Naive thymus-derived CD4-positive, alpha-beta T cell (primary cell): ENCODE data around the gene FBN3. TPM values are rescaled to one million over a fixed set of nuclear protein-coding genes. Genes with fewer than 3 reads are reported as not detected.

Source experiments
- ATAC-seq: fragments of 150-1000 bp; cut with Tn5 transposase; 2 replicates; pipeline ENCODE4 v1.10.0; 2021; ENCODE audit warnings: mild to moderate bottlenecking, moderate library complexity
- CTCF ChIA-PET: fragments of 350-600 bp; sonication (Branson Sonifier 250); formaldehyde crosslinking; loops from one replicate; lab custom pipeline; 2021; ENCODE audit warnings: antibody characterized with exemption; lab: Charles Lee
- POLR2A ChIA-PET: fragments of 350-600 bp; sonication (Branson Sonifier 250); formaldehyde crosslinking; loops from one replicate; lab custom pipeline; 2021; ENCODE audit warnings: antibody characterized with exemption, inconsistent platforms; lab: Charles Lee
- DNase-seq, 9 donors: peaks; one replicate each; pipeline versions ENCODE4 v3.0.0 to v3.0.0-alpha.2; 2020 to 2022; ENCODE audit warnings: mixed read lengths in 1 of 9
- H3K27ac ChIP-seq: one replicate; pipeline ENCODE4 v1.7.0; 2013; ENCODE audit warnings: mild to moderate bottlenecking, low read depth, low read length, moderate library complexity
- H3K27me3 ChIP-seq, 2 donors: one replicate each; pipeline ENCODE4 v1.7.0; 2013; ENCODE audit warnings: low read length in 2 of 2, mild to moderate bottlenecking in 2 of 2, moderate library complexity in 2 of 2; ENCODE audit not compliant: control insufficient read depth in 2 of 2, insufficient read depth in 2 of 2
- H3K36me3 ChIP-seq, 3 experiments: 1 replicate in 2 of 3; 2 replicates in 1 of 3; pipeline ENCODE4 v1.7.0; 2013; ENCODE audit warnings: low read length in 3 of 3, mild to moderate bottlenecking in 3 of 3, moderate library complexity in 1 of 3; ENCODE audit not compliant: insufficient read depth in 3 of 3, control insufficient read depth in 2 of 3
- H3K4me1 ChIP-seq, 2 donors: one replicate each; pipeline ENCODE4 v1.7.0; 2013; ENCODE audit warnings: low read length in 2 of 2, mild to moderate bottlenecking in 2 of 2, moderate library complexity in 1 of 2; ENCODE audit not compliant: control insufficient read depth in 2 of 2, insufficient read depth in 2 of 2
- H3K4me3 ChIP-seq: 2 replicates; pipeline ENCODE4 v1.7.0; 2013; ENCODE audit warnings: mild to moderate bottlenecking, low read length
- H3K9me3 ChIP-seq, 3 experiments: 1 replicate in 2 of 3; 2 replicates in 1 of 3; pipeline ENCODE4 v1.7.0; 2013; ENCODE audit warnings: low read length in 3 of 3; ENCODE audit not compliant: control insufficient read depth in 2 of 3
- H3K27ac Mint-ChIP-seq, 9 donors: one replicate each; pipeline ENCODE4 v1.8.0; 2020 to 2022; ENCODE audit warnings: mixed read lengths in 9 of 9, mild to moderate bottlenecking in 8 of 9, moderate library complexity in 5 of 9, inconsistent platforms in 2 of 9
- H3K27me3 Mint-ChIP-seq, 5 donors: one replicate each; pipeline ENCODE4 v1.8.0; 2021 to 2022; ENCODE audit warnings: mixed read lengths in 5 of 5, mild to moderate bottlenecking in 1 of 5
- H3K36me3 Mint-ChIP-seq, 5 donors: one replicate each; pipeline ENCODE4 v1.8.0; 2020 to 2022; ENCODE audit warnings: mixed read lengths in 5 of 5, mild to moderate bottlenecking in 3 of 5, inconsistent platforms in 1 of 5
- H3K4me1 Mint-ChIP-seq, 7 donors: one replicate each; pipeline ENCODE4 v1.8.0; 2020 to 2022; ENCODE audit warnings: mixed read lengths in 7 of 7, mild to moderate bottlenecking in 3 of 7, inconsistent platforms in 1 of 7
- H3K4me3 Mint-ChIP-seq, 10 donors: one replicate each; pipeline ENCODE4 v1.8.0; 2020 to 2022; ENCODE audit warnings: mild to moderate bottlenecking in 10 of 10, mixed read lengths in 10 of 10, moderate library complexity in 6 of 10, inconsistent platforms in 2 of 10
- H3K9me3 Mint-ChIP-seq, 11 donors: one replicate each; pipeline ENCODE4 v1.8.0; 2020 to 2022; ENCODE audit warnings: mixed read lengths in 11 of 11, mild to moderate bottlenecking in 4 of 11, inconsistent platforms in 1 of 11, moderate library complexity in 1 of 11
- intact Hi-C, 2 donors: fragments of 100-400 bp; cut with micrococcal nuclease; formaldehyde crosslinking; loops; one replicate each; pipeline ENCODE4 v1.15.1; 2023
- polyA plus RNA-seq, 2 donors: library from polyadenylated mRNA; unstranded; fragments of 300-500 nt; fragmentation: Illumina TruSeq; gene quantifications; one replicate each; pipeline ENCODE4 v1.2.3, GENCODE V29; 2021
- total RNA-seq, 6 experiments: library from RNA in 5 of 6; stranded (reverse) in 5 of 6; gene quantifications; 1 replicate in 5 of 6; 2 replicates in 1 of 6; pipeline ENCODE4 v1.2.3 and lab custom pipeline; 2021 to 2026

The FBN3 gene
- total and polyA plus RNA-seq, 7 experiments from 2014 or later: not detected

DNA sequence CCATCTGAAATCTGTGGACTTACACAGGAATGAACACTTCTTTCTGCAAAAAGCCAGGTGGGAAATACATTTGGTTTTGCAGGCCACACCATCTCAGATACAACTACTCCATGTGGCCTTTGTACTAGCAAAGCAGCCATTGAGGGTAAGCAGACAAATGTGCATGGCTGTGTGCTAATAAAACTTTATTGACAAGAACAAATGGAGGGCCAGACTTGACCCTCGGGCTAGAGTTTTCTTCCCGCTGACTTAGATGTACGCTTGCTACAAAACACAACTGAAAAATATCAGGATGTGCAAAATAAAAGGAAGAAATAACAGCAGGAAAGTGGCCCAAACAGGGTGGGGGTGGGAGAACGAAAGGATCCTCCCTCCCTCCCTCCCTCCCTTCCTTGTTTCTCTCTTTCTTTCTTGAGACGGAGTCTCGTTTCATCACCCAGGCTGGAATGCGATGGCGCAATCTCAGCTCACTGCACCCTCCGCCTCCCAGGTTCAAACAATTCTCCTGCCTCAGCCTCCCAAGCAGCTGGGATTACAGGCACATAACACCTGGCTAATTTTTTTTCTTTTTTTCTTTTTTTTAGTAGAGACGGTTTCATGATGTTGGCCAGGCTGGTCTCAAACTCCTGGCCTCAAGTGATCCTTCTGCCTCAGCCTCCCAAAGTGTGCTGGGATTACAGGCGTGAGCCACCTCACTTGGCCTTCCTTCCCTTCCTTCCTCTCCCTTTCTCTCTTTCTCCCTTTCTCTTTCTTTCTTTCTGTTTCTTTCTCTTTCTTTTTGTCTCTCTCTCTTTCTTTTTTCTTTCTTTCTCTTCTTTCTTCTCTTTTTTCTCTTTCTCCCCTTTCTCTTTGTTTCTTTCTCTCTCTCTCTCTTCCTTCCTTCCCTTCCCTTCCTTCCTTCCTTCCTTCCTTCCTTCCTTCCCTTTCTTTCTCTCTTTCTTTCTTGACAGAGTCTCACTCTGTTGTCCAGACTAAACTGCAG lies 67.5 kb downstream of the FBN3 start:
- DNase-seq (no peak), ATAC-seq (no peak)
- H3K27ac ChIP-seq: no peak overlapping the region
- peaks cover 0 to 3% (median 0%) of the 10 kb centered on the region in 11 donors for H3K9me3 Mint-ChIP-seq
- no peaks in the 10 kb centered on the region for H3K4me1 ChIP-seq
- no peaks in the 10 kb centered on the region for H3K36me3 ChIP-seq
- CTCF ChIA-PET: no interaction called here
- H3K27me3 ChIP-seq: no peaks in the 10 kb centered on the region
- POLR2A ChIA-PET: no interaction called here
- peaks cover 0 to 7% (median 0%) of the 10 kb centered on the region in 5 donors for H3K36me3 Mint-ChIP-seq
- H3K4me3 Mint-ChIP-seq: no peak overlapping the region
- no peak overlapping the region for H3K4me3 ChIP-seq
- H3K9me3 ChIP-seq: no peaks in the 10 kb centered on the region
- intact Hi-C loops: no loop called here
- H3K27ac Mint-ChIP-seq: no peak overlapping the region
- peaks cover 0 to 2% (median 0%) of the 10 kb centered on the region in 7 donors for H3K4me1 Mint-ChIP-seq
- H3K27me3 Mint-ChIP-seq: peaks cover 0 to 9% (median 0%) of the 10 kb centered on the region in 5 donors

DNA sequence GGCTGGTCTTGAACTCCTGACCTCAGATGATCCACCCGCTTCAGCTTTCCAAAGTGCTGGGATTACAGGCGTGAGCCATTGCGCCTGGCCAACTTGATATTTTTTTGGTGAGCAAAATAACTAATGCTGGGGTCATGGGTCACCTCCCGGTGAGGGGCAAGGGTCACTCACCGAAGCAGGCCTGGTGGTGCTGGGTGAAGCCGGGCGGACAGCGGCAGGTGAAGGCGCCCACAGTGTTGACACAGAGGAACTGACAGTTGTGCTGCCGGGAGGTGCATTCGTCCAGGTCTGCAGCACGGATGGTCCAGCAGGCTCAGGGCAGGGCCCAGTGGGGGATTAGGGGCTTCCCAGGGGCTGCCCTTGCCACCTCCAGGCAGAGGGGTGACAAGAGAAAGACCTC lies 68.6 kb downstream of the FBN3 start:
- Mint-ChIP-seq H3K4me1 (peaks cover 0 to 2% (median 0%) of the 10 kb centered on the region in 7 donors), H3K36me3 (peaks cover 0 to 7% (median 0%) of the 10 kb centered on the region in 5 donors), H3K4me3 (no peak overlapping the region), H3K27ac (no peak overlapping the region), H3K9me3 (peaks cover 0 to 3% (median 0%) of the 10 kb centered on the region in 11 donors), H3K27me3 (peaks cover 0 to 9% (median 0%) of the 10 kb centered on the region in 5 donors)
- intact Hi-C loops: no loop called here
- no peak for DNase-seq
- Histone ChIP-seq H3K27me3 (no peaks in the 10 kb centered on the region), H3K36me3 (no peaks in the 10 kb centered on the region), H3K9me3 (no peaks in the 10 kb centered on the region), H3K4me3 (no peak overlapping the region), H3K27ac (no peak overlapping the region), H3K4me1 (no peaks in the 10 kb centered on the region)
- CTCF ChIA-PET: no interaction called here
- no peak for ATAC-seq
- POLR2A ChIA-PET: no interaction called here

DNA sequence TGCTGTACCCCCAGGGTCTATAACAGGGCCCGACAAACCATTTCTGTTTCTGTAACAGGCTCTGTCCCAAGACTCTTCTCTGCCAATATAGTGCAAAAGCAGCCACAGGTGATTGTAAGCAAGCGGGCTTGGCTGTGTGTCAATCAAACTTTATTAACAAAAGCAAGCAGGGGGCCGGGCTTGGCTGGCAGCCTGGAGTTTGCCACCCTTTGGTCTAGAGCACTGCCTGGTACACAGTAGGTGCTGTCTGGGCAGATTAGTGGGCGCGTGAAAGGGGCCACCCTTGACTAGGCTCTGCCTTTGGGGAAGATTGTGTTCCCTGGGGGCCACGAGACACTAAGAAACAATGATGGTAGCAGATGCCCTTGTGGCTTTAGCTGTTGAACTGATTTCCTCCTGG lies 69.4 kb downstream of the FBN3 start:
- Histone ChIP-seq H3K4me3 (no peak overlapping the region), H3K36me3 (no peaks in the 10 kb centered on the region), H3K27me3 (no peaks in the 10 kb centered on the region), H3K4me1 (no peaks in the 10 kb centered on the region), H3K27ac (no peak overlapping the region), H3K9me3 (no peaks in the 10 kb centered on the region)
- Mint-ChIP-seq H3K9me3 (peaks cover 0 to 2% (median 0%) of the 10 kb centered on the region in 11 donors), H3K4me1 (peaks cover 0 to 2% (median 0%) of the 10 kb centered on the region in 7 donors), H3K27me3 (peaks cover 0 to 6% (median 0%) of the 10 kb centered on the region in 5 donors), H3K4me3 (no peak overlapping the region), H3K36me3 (peaks cover 0 to 7% (median 0%) of the 10 kb centered on the region in 5 donors), H3K27ac (no peak overlapping the region)
- DNase-seq (no peak), ATAC-seq (no peak)
- intact Hi-C loops: no loop called here
- ChIA-PET POLR2A (no interaction called here), CTCF (no interaction called here)

DNA sequence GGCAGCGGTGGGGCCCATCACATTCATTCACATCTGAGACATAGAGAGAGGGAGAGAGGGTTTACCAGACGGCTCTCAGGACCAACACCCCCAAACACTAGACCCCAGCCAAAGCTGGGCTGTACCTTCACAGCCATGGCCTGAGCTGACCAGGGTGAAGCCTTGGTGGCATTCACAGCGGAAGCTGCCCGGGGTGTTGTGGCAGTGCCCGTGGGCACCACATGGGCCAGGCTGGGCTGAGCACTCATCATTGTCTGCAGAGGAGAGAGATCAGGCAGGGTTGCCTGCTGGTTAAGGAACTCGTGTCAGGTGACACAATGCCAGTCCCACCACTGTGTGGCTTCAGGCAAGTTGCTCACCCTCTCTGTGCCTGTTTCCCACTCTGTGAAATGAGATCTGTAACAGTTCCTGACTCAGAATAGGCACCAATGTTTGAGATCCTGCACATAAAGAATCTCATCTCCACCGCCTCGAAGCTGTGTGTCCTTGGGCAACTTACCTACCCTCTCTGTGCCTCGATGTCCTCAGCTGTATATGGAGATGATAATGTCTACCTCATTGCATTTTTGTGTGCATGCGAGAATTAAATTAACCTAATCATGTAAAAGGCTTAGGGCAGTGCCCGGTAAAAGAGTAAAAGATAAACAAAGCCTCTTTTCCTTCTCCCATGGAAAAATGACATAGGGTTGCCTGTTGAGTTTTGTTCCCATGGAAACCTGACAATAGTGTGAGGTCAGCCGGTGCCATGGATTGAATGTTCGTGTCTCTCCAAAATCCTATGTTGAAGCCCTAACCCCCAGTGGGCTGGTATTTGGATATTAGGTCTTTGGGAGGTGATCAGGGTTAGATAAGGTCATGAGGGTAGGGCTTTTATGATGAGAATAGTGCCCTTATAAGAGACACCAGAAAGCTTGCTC lies 74.0 kb downstream of the FBN3 start:
- intact Hi-C loops: no loop called here
- Mint-ChIP-seq H3K4me1 (peaks cover 0 to 12% (median 4%) of the 10 kb centered on the region in 7 donors), H3K27me3 (peaks cover 0 to 6% (median 0%) of the 10 kb centered on the region in 5 donors), H3K27ac (no peak overlapping the region), H3K9me3 (peaks cover 0 to 21% (median 8%) of the 10 kb centered on the region in 11 donors), H3K4me3 (no peak overlapping the region), H3K36me3 (peaks cover 0 to 4% (median under 1%) of the 10 kb centered on the region in 5 donors)
- CTCF ChIA-PET: interaction anchor here (0.6 kb wide), 1 partner anchor 309 kb away, joined by 4 read pairs; no protein-coding TSS in a partner anchor
- Histone ChIP-seq H3K27me3 (no peaks in the 10 kb centered on the region), H3K9me3 (peaks cover 0 to 1% (median 0%) of the 10 kb centered on the region in 3 experiments), H3K4me3 (no peak overlapping the region), H3K4me1 (peaks cover 0 to 4% of the 10 kb centered on the region in 2 donors), H3K27ac (no peak overlapping the region), H3K36me3 (no peaks in the 10 kb centered on the region)
- ATAC-seq (no peak), DNase-seq (no peak)
- POLR2A ChIA-PET: no interaction called here

DNA sequence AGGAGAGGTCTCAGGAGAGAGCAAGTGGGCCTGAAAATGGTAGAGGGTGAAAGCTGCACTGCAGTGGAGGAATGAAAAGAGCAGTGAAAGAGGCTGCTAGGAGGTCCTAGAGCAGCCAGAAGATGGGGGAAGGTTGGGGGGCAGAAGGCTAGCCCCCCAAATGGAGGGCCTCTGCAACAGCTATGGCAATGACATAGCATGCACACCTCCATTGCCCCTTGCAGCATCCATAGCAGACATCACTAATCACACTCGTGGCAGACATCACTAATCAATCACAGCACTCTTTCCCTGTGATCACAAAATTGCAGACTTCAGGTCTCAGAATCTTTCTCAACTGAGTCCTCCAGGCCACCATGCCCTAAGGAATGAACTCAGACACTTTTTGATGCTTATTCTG lies 74.9 kb downstream of the FBN3 start:
- H3K36me3 ChIP-seq: no peaks in the 10 kb centered on the region
- ChIA-PET CTCF (no interaction called here), POLR2A (no interaction called here)
- H3K4me3 ChIP-seq: no peak overlapping the region
- DNase-seq (no peak), ATAC-seq (no peak)
- Mint-ChIP-seq H3K4me3 (no peak overlapping the region), H3K4me1 (peaks cover 0 to 12% (median 4%) of the 10 kb centered on the region in 7 donors), H3K9me3 (peaks cover 6 to 30% (median 15%) of the 10 kb centered on the region in 11 donors), H3K36me3 (peaks cover 0 to 6% (median 3%) of the 10 kb centered on the region in 5 donors), H3K27me3 (peaks cover 0 to 6% (median 2%) of the 10 kb centered on the region in 5 donors), H3K27ac (no peak overlapping the region)
- H3K27me3 ChIP-seq: no peaks in the 10 kb centered on the region
- intact Hi-C loops: no loop called here
- H3K9me3 ChIP-seq: peaks cover 0 to 10% (median 2%) of the 10 kb centered on the region in 3 experiments
- peaks cover 0 to 4% of the 10 kb centered on the region in 2 donors for H3K4me1 ChIP-seq
- no peak overlapping the region for H3K27ac ChIP-seq

DNA sequence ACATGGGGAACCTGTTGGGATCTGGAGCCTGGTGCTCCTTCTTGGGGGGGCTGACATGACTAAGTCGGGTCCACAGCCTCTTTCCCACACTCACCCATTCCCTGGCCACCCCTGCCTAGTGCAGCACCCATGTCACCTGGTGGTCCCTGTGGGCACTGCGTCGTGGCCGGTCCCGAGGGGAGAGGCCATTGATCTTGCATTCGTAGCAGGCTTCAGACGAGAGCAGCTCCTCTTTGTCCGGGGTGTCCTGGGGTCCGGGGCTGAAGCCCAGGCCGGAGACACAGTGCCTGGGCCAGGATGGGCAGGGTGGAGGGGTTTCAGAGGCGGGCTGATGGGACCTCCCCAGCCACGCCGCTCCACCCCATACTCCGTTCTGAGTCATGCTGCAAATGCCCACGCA lies 77.5 kb downstream of the FBN3 start:
- intact Hi-C loops: no loop called here

More for the DNA sequence above, 77.5 kb downstream of the FBN3 start:
- peaks cover 6 to 39% (median 18%) of the 10 kb centered on the region in 11 donors for H3K9me3 Mint-ChIP-seq
- no peak overlapping the region for H3K4me3 ChIP-seq
- ChIA-PET POLR2A (no interaction called here), CTCF (interaction anchor here (0.6 kb wide), 1 partner anchor 105 kb away, joined by 3 read pairs; no protein-coding TSS in a partner anchor)
- peaks cover 0 to 10% (median 1%) of the 10 kb centered on the region in 5 donors for H3K36me3 Mint-ChIP-seq
- peaks cover 0 to 6% (median 0%) of the 10 kb centered on the region in 5 donors for H3K27me3 Mint-ChIP-seq
- no peak for DNase-seq
- no peak overlapping the region for H3K4me3 Mint-ChIP-seq
- no peak for ATAC-seq
- peaks cover 0 to 4% of the 10 kb centered on the region in 2 donors for H3K4me1 ChIP-seq
- H3K27me3 ChIP-seq: no peaks in the 10 kb centered on the region
- H3K36me3 ChIP-seq: no peaks in the 10 kb centered on the region
- no peak overlapping the region for H3K27ac Mint-ChIP-seq
- no peak overlapping the region for H3K27ac ChIP-seq
- peaks cover 0 to 20% (median 7%) of the 10 kb centered on the region in 3 experiments for H3K9me3 ChIP-seq
- H3K4me1 Mint-ChIP-seq: peaks cover 0 to 12% (median 4%) of the 10 kb centered on the region in 7 donors
